Endodermal cell (in vitro differentiated cells): ENCODE measurements around the gene SLC51A. TPM values are rescaled to one million over a fixed set of nuclear protein-coding genes. Genes with fewer than 3 reads are reported as not detected.

ENCODE experiments used
- DNase-seq: peaks from one replicate; pipeline ENCODE4 v3.0.0-alpha.2; 2017
- H3K27ac ChIP-seq: 2 replicates; pipeline ENCODE4 v1.5.1; 2013; ENCODE audit warnings: mild to moderate bottlenecking, low read depth, low read length, moderate library complexity
- H3K27me3 ChIP-seq: 2 replicates; pipeline ENCODE4 v1.6.1; 2013; ENCODE audit warnings: mild to moderate bottlenecking, low read length, moderate library complexity; ENCODE audit not compliant: insufficient read depth, control insufficient read depth, poor library complexity, severe bottlenecking
- H3K36me3 ChIP-seq: 2 replicates; pipeline ENCODE4 v1.7.0; 2013; ENCODE audit warnings: mild to moderate bottlenecking, low read length, moderate library complexity; ENCODE audit not compliant: control insufficient read depth, insufficient read depth
- H3K4me1 ChIP-seq: one replicate; pipeline ENCODE4 v1.7.0; 2013; ENCODE audit warnings: low read length; ENCODE audit not compliant: control insufficient read depth, insufficient read depth
- H3K4me3 ChIP-seq: 2 replicates; pipeline ENCODE4 v1.5.1; 2013; ENCODE audit warnings: mild to moderate bottlenecking, low read length, moderate library complexity
- H3K9ac ChIP-seq: 2 replicates; pipeline ENCODE4 v1.6.1; 2013; ENCODE audit warnings: mild to moderate bottlenecking, low read length, moderate library complexity; ENCODE audit not compliant: poor library complexity, severe bottlenecking; ENCODE audit errors: extremely low read depth
- H3K9me3 ChIP-seq: 2 replicates; pipeline ENCODE4 v1.6.1; 2013; ENCODE audit warnings: mild to moderate bottlenecking, low read length, moderate library complexity; ENCODE audit not compliant: control insufficient read depth
- H3K27ac Mint-ChIP-seq: 2 replicates; pipeline ENCODE4 v1.8.0; 2020; ENCODE audit warnings: mixed read lengths
- H3K27me3 Mint-ChIP-seq: 2 replicates; pipeline ENCODE4 v1.8.0; 2021; ENCODE audit warnings: mild to moderate bottlenecking, mixed read lengths; ENCODE audit not compliant: insufficient read depth
- H3K36me3 Mint-ChIP-seq: 2 replicates; pipeline ENCODE4 v1.8.0; 2020; ENCODE audit warnings: low read depth, mixed read lengths
- H3K4me1 Mint-ChIP-seq: 2 replicates; pipeline ENCODE4 v1.8.0; 2020; ENCODE audit warnings: mixed read lengths
- H3K4me3 Mint-ChIP-seq: 2 replicates; pipeline ENCODE4 v1.8.0; 2020; ENCODE audit warnings: mild to moderate bottlenecking, moderate library complexity, mixed read lengths
- H3K9me3 Mint-ChIP-seq: 2 replicates; pipeline ENCODE4 v1.8.0; 2020; ENCODE audit warnings: mild to moderate bottlenecking, mixed read lengths
- WGBS, 2 experiments: methylation state at CpG; one replicate each; pipeline versions ENCODE4 v1.1.5 to v1.1.7; 2013; ENCODE audit warnings: missing lambda C conversion rate in 2 of 2, mixed read lengths in 1 of 2; ENCODE audit not compliant: insufficient coverage in 1 of 2, insufficient read length in 1 of 2; 5-methylcytosine and 5-hydroxymethylcytosine counted together
- total RNA-seq, 2 donors: library from RNA; stranded (reverse); fragmentation: NEBNext Ultra II Directional in 1 of 2; extraction: Animal tissue kit (Norgen Biotek cat#: 25700) in 1 of 2; gene quantifications; 2 replicates in 1 of 2; 3 replicates in 1 of 2; pipeline ENCODE4 v1.2.1, GENCODE V29; 2021
- TF ChIP-seq, protein P1 (sequence below): fragments of 200-600 bp; sonication (generic); conservative IDR thresholded peaks from 2 replicates; pipeline ENCODE4 v1.5.0; 2021; ENCODE audit warnings: antibody characterized with exemption, mild to moderate bottlenecking

The SLC51A gene
- total RNA-seq, 2 donors from 2014 or later, result 1.9 to 2.0 TPM

DNA sequence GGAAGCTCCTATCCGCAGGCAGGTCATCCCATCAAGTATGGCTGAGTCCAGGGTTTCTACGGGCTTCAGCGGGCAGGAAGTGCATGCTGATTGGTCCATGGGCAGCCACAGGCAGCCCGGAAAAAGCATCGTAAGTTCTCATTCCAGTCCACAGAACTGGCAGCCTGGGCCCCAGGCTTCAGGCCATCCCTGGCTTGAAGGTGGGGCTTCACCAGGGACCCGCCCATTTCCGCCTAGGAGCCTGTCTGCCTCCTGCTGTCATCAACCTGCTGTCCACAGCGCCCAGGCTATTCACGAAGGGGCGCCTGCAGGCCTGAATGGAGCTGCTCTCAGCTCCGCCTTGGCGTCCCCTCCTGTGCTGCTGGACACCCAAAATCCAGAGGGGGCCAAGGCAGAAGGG, 57.3 kb downstream of the SLC51A start:
- Mint-ChIP-seq H3K27me3 (no peaks in the 10 kb centered on the region), H3K4me3 (no peak overlapping the region)
- DNase-seq, result peak; percentile 94

DNA sequence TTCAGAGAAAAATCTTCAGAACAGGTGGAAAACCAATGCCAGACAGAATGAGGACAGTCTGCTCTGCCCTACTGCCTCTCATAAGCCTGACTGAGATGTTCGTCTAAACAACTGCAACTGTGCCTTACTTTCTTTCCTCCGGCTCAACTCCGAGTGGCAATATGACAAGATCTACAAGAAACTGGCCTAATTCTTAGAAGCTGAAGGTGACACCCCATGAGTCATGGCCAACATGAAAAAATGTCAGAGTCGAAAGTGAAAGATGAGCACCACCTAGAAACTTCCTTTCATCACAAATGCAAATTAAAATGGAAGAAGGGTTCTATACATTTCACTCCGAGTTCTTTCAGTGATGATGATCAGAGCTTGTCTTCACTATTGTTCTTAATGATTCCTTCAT, 58.3 kb downstream of the SLC51A start:
- Histone ChIP-seq H3K9me3 (peaks cover 32% of the 10 kb centered on the region), H3K4me3 (no peak overlapping the region), H3K4me1 (no peaks in the 10 kb centered on the region), H3K9ac (no peak overlapping the region), H3K36me3 (peaks cover 34% of the 10 kb centered on the region), H3K27ac (no peak overlapping the region), H3K27me3 (no peaks in the 10 kb centered on the region)
- WGBS, 2 experiments, result 92 to 95% methylated on average over 5 of the region's 5 CpGs
- Mint-ChIP-seq H3K4me1 (peaks cover 4% of the 10 kb centered on the region), H3K27ac (no peak overlapping the region), H3K36me3 (peaks cover 28% of the 10 kb centered on the region), H3K9me3 (peaks cover 12% of the 10 kb centered on the region), H3K27me3 (no peaks in the 10 kb centered on the region), H3K4me3 (no peak overlapping the region)
- TF ChIP-seq, protein P1, sequence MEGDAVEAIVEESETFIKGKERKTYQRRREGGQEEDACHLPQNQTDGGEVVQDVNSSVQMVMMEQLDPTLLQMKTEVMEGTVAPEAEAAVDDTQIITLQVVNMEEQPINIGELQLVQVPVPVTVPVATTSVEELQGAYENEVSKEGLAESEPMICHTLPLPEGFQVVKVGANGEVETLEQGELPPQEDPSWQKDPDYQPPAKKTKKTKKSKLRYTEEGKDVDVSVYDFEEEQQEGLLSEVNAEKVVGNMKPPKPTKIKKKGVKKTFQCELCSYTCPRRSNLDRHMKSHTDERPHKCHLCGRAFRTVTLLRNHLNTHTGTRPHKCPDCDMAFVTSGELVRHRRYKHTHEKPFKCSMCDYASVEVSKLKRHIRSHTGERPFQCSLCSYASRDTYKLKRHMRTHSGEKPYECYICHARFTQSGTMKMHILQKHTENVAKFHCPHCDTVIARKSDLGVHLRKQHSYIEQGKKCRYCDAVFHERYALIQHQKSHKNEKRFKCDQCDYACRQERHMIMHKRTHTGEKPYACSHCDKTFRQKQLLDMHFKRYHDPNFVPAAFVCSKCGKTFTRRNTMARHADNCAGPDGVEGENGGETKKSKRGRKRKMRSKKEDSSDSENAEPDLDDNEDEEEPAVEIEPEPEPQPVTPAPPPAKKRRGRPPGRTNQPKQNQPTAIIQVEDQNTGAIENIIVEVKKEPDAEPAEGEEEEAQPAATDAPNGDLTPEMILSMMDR, result no peak
- DNase-seq, result no peak

More for the DNA sequence above, 57.3 kb downstream of the SLC51A start:
- TF ChIP-seq, protein P1, result no peak
- Histone ChIP-seq H3K9me3 (peaks cover 42% of the 10 kb centered on the region), H3K36me3 (peaks cover 43% of the 10 kb centered on the region), H3K9ac (no peak overlapping the region), H3K4me3 (no peak overlapping the region), H3K27me3 (no peaks in the 10 kb centered on the region), H3K4me1 (no peaks in the 10 kb centered on the region), H3K27ac (no peak overlapping the region)
- H3K9me3 Mint-ChIP-seq, result peaks cover 12% of the 10 kb centered on the region
- no peak overlapping the region for H3K27ac Mint-ChIP-seq
- 93 to 95% methylated on average over 8 to 12 of the region's 12 CpGs for WGBS, 2 experiments
- H3K36me3 Mint-ChIP-seq, result peaks cover 37% of the 10 kb centered on the region
- no peaks in the 10 kb centered on the region for H3K4me1 Mint-ChIP-seq

DNA sequence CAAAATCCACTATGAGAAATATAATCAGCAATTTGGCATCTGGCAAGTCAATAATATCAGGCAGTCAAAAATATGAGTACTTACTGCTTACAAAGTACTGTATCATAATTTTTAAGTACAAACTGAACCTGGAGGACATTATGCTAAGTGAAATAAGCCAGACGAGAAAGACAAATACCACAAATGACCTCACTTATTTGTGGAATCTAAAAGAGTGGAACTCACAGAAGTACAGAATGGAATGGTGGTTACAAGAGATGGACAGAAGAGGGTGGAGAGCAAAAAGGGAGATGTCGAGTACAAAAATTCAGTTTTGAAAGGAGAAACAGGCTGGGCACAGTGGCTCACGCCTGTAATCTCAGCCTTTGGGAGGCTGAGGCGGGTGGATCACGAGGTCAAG, 58.8 kb downstream of the SLC51A start:
- H3K36me3 Mint-ChIP-seq, result peaks cover 23% of the 10 kb centered on the region
- no peaks in the 10 kb centered on the region for H3K27me3 ChIP-seq

More for the DNA sequence above, 58.8 kb downstream of the SLC51A start:
- peaks cover 30% of the 10 kb centered on the region for H3K36me3 ChIP-seq
- no peak overlapping the region for H3K9ac ChIP-seq
- no peak overlapping the region for H3K27ac Mint-ChIP-seq
- WGBS, 2 experiments, result 87 to 96% methylated on average over 3 to 5 of the region's 5 CpGs
- H3K4me1 Mint-ChIP-seq, result peaks cover 4% of the 10 kb centered on the region
- no peak overlapping the region for H3K27ac ChIP-seq
- peaks cover 28% of the 10 kb centered on the region for H3K9me3 ChIP-seq
- no peaks in the 10 kb centered on the region for H3K4me1 ChIP-seq
- peaks cover 12% of the 10 kb centered on the region for H3K9me3 Mint-ChIP-seq
- DNase-seq, result no peak
- TF ChIP-seq, protein P1, result no peak
- H3K27me3 Mint-ChIP-seq, result no peaks in the 10 kb centered on the region
- no peak overlapping the region for H3K4me3 ChIP-seq
- H3K4me3 Mint-ChIP-seq, result no peak overlapping the region
